ENCODE measurements around the gene A4GALT.
"Not testable (repeated sequence)": the region's sequence is repeated elsewhere in the genome, so short reads cannot be mapped to it uniquely, and the experiment has no call there.

The A4GALT gene

DNA sequence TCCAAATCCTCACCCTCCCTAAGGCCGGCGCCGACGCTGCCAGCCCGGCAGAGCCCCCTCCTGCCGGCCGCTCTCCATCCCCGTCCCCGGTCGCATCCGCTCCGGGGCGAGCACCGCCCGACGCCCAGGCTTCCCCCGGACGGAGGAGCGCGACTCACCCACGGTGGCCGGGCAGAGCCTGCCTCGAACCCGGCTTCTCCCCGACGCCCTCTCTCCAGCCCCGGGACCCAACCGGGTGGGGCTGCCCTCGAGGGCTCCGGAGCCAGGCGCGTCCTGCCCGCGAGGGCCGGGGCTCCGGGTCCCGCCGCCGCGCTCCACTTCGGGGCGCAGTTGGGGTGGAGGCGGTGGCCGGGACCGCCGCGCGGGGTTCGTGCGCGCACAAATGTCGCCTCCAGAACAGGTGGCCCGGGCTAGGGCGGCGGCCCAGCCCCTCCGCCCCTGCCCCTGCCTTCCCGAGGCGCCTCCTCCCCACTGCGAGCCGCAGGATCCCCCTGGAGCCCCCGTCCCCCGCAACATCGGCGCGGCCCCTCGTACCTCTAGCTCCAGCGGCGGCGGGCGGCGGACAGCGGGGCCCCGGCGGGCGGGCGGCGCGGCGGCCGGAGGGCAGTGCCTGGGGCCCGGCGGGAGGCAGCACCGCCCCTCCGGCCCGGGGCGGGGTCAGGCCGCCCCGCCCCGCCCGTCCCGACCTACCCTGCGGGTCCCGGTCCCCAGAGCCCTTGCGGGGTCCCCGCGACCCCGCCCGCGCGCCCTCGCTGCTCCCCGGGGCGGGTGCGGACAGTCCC is at the start of gene A4GALT:
A4GALT (minus strand) TSS at position 608 of the 782 bp plus-strand sequence. CDS start 26,919 bp downstream, outside the sequence.
- DNase-seq, result no peak

- DNase-seq, result no peak
Measured at GRCh38 chr22:42770448-42770726, 49.7 kb upstream of the A4GALT start.

GRCh38 chr22:42769574-42770447 is 49.1 kb upstream of the A4GALT start:
- no peak for DNase-seq

DNA sequence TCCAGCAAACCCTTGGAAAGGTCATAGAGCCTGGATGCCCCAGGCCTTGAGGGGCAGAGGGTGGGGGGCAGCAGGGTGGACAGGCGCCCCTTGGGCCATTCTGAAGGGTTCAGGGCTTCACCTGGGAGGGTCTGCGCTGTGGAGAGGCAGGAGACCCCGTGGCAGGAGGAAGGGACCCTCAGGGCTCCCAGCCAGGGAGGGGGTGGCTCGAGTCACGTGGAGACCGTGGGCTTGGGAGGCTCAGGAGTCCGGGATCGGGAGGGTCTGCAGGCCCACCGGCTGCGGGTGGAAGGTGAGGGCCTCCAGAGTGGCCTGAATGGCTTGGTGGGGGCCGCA is 48.5 kb upstream of the A4GALT start:
- DNase-seq, result no peak

DNA sequence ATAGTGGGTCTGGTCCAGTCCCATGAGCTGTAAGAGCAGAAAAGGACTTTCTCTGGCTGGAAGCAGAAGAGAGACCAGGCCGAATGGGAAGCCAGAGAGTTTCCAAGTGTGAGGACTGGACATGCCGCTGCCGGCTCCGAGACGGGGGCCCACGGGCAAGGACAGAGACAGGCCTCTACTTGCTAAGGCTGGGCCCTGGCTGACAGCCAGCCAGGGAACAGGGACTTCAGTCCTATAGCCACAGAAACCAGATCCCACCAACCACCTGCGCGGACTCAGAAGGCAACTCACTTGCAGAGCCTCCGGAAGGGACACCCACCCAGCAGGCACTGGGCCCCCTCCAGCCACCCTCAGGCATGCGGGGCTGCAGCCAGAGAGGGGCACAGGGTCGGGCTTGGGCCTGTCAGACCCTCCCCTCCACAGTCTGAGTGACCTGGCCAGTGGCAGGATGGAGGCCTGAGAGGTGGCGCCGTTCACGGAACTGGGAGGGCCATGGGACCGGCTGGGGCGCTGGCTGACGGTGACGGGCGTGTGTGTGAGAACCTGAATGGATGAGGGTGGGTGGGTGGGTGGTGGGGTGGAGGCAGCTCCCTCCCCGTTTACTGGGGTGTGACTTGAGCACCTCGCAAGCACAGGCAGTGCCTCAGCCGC is 47.8 kb upstream of the A4GALT start:
- no peak for DNase-seq

DNA sequence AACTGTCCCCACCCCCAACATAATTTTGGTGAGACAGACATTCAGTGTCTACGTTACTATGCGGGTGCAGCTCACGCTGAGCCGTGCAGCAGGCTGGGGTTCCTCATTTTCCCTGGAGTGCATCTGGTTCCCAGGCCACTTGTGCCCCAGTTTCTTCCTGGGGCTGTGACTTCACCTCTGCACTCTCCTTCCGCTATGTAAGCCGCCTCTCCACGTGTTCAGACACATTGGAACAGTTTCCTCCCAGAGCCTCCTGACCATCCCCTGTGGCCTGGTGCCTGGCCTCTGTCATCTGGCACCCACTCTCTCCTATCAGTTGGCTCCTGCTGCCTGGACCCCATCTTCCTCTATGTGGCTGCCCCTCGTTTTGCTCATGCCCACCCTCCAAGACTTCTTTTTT is 46.2 kb upstream of the A4GALT start:
- no peak for DNase-seq

GRCh38 chr22:42764895-42765363 is 44.3 kb upstream of the A4GALT start:
- no peak for DNase-seq

DNA sequence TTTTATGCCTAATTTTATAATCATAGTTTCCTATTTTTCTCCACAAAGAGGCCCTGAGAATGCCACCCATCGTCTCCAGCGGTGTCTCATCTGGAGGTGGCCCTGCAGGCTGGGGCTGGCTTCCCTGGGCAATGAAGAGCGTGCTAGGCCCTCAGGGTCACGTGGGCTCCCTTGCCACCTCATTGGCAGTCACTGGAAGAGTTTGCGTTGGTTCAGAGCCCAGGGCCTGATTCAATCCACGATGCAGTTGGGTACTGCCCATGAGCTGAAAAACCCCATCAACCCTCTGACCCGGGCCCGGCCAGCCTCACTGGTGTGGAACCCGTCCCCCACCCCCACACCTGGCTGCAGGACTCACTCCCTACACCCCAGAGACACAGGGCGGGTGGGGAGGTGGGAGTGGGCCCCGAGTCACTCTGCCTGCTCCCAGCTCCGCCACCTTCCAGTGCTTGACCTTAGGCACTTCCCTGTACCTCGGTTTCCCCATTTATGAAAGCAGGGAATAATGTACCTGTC is 43.4 kb upstream of the A4GALT start:
- DNase-seq, result no peak

DNA sequence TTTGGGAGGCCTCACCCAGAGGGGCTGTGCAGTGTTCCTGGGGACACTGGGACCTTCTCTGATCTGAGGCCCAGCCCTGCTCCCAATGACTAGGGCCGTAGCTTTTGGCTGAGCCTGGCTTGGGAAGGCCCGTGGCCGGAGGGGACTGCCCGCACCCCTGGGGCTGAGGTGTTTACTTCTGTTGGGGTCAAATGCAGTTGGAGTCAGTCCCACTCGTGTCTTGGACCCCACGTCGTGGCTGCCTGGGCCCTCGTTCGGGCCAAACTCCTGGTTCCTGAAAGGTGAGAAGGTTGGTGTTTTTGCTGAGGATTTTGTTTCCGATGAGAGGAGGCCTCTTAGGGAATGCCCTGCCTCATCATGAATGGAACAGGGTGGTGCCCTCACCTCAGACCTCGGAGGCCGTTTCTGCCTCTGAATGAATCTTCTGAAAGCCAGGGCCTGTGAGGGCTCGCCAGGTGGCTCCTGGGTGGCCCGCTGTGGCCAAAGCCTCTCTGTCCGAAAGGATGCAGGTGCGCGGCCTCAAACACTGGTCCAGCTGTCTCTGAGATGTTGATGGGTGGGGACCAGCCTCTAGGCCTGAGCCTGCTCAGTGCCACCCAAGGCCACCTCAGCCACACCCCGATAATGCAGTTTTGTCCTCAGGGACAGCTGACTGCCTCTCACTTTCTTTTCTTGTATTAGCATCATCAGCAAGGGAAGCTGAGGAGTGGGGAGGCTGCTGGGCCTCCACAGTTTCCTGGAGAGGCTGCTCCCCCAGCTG is 40.3 kb upstream of the A4GALT start:
- DNase-seq, result no peak

GRCh38 chr22:42758931-42759629 is 38.4 kb upstream of the A4GALT start:
- no peak for DNase-seq

GRCh38 chr22:42755553-42755952 is 34.9 kb upstream of the A4GALT start:
- DNase-seq, result not testable (repeated sequence)

- DNase-seq, result not testable (repeated sequence)
Measured at GRCh38 chr22:42755121-42755520, 34.5 kb upstream of the A4GALT start.

GRCh38 chr22:42754658-42755057 is 34.0 kb upstream of the A4GALT start:
- no peak for DNase-seq

DNA sequence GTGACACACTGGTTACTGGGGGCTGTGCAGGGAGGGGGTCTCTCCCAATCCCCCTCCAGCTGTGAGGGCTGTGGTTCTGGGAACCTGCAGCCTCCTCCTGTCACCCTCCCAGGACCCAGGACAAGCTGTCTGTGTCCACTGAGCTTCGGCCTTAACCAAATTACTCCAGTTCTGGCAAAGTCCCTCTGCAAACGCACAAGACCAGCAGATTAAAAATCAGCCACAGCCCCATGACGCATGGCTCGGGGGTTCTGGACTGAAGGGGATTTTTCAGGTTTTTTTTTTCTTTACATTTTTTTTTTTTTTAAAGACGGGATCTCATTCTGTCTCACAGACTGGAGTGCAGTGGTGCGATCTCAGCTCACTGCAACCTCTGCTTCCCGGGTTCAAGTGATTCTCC is 32.2 kb upstream of the A4GALT start:
- DNase-seq, result no peak

GRCh38 chr22:42752230-42752746 is 31.6 kb upstream of the A4GALT start:
- DNase-seq, result no peak

- not testable (repeated sequence) for DNase-seq
Measured at GRCh38 chr22:42750421-42750820, 29.8 kb upstream of the A4GALT start.

- DNase-seq, result no peak
Measured at GRCh38 chr22:42747701-42748513, 27.2 kb upstream of the A4GALT start.

GRCh38 chr22:42745118-42745517 is 24.4 kb upstream of the A4GALT start:
- DNase-seq, result no peak

GRCh38 chr22:42743501-42743991 is 22.9 kb upstream of the A4GALT start:
- DNase-seq, result no peak

GRCh38 chr22:42742940-42743339 is 22.3 kb upstream of the A4GALT start:
- no peak for DNase-seq

- DNase-seq, result not testable (repeated sequence)
Measured at GRCh38 chr22:42740320-42740719, 19.6 kb upstream of the A4GALT start.
